HepG2 (cell line): ENCODE measurements around the gene LTB4R2. TPM values are rescaled to one million over a fixed set of nuclear protein-coding genes. Genes with fewer than 3 reads are reported as not detected.

Experiments used
- AGO1 ChIP-seq: fragments of 200-400 bp; formaldehyde crosslinking; IDR thresholded peaks from 2 replicates; pipeline ENCODE4 v1.6.1; 2017; ENCODE audit warnings: mild to moderate bottlenecking, low read depth, low read length, moderate library complexity; ENCODE audit not compliant: poor library complexity, severe bottlenecking
- ATF7 ChIP-seq, 2 experiments: fragments of 450-650 bp in 1 of 2; sonication (generic) in 1 of 2; formaldehyde crosslinking in 1 of 2; IDR thresholded peaks; 2 replicates each; pipeline versions ENCODE4 v1.4.0 to v1.6.1; 2016 to 2020; ENCODE audit warnings: antibody characterized with exemption in 1 of 2, mild to moderate bottlenecking in 1 of 2, missing genetic modification reagents in 1 of 2
- BRD4 ChIP-seq: sonication (generic); formaldehyde crosslinking; IDR thresholded peaks from 2 replicates; pipeline ENCODE4 v1.4.0; 2020; ENCODE audit warnings: missing genetic modification reagents
- ELF3 ChIP-seq: IDR thresholded peaks from 2 replicates; pipeline ENCODE4 v1.6.1; 2016; ENCODE audit warnings: missing genetic modification reagents, missing compliant biosample characterization
- MAF1 ChIP-seq: sonication (generic); formaldehyde crosslinking; IDR thresholded peaks from 2 replicates; pipeline ENCODE4 v1.5.0; 2020; ENCODE audit warnings: missing genetic modification reagents, borderline replicate concordance
- PPARG ChIP-seq: conservative IDR thresholded peaks from 2 replicates; pipeline ENCODE4 v1.6.1; 2016; ENCODE audit warnings: missing biosample characterization, missing genetic modification reagents
- SAFB2 ChIP-seq: sonication (generic); formaldehyde crosslinking; IDR thresholded peaks from 2 replicates; pipeline ENCODE4 v1.5.1; 2020; ENCODE audit warnings: missing genetic modification reagents, low read depth, mild to moderate bottlenecking, borderline replicate concordance
- SNAPC2 ChIP-seq: sonication (generic); formaldehyde crosslinking; IDR thresholded peaks from 2 replicates; pipeline ENCODE4 v1.8.1; 2022; ENCODE audit warnings: mild to moderate bottlenecking, missing genetic modification reagents
- SPEN ChIP-seq: sonication (generic); formaldehyde crosslinking; IDR thresholded peaks from 2 replicates; pipeline ENCODE4 v1.5.1; 2020; ENCODE audit warnings: low read depth, mild to moderate bottlenecking, missing genetic modification reagents
- TOPORS ChIP-seq: sonication (generic); formaldehyde crosslinking; IDR thresholded peaks from 2 replicates; pipeline ENCODE4 v1.8.0; 2023; ENCODE audit warnings: mild to moderate bottlenecking, missing genetic modification reagents
- ZBTB38 ChIP-seq: sonication (generic); formaldehyde crosslinking; IDR thresholded peaks from 2 replicates; pipeline ENCODE4 v1.5.1; 2020; ENCODE audit warnings: mild to moderate bottlenecking, missing genetic modification reagents
- ZFY ChIP-seq: sonication (generic); formaldehyde crosslinking; IDR thresholded peaks from 2 replicates; pipeline ENCODE4 v1.4.0; 2020; ENCODE audit warnings: missing genetic modification reagents
- polyA plus RNA-seq, 8 experiments: library from polyadenylated mRNA; depleted of rRNA in 3 of 8; stranded (reverse) in 7 of 8; unstranded in 1 of 8; fragments of >200 nt; fragmentation: Illumina TruSeq in 4 of 8; extraction: Trizol in 4 of 8; gene quantifications; 2 replicates each; pipeline versions ENCODE4 v1.2.1 to v1.2.3, GENCODE V29; 2011 to 2016; ENCODE audit warnings: low read depth in 4 of 8, missing spikeins in 1 of 8, mixed read lengths in 1 of 8; ENCODE audit not compliant: insufficient read depth in 1 of 8
- total RNA-seq, 5 experiments: library from RNA; depleted of rRNA; stranded (reverse); fragments of >200 nt; fragmentation: Illumina TruSeq; extraction: Trizol; gene quantifications; 2 replicates each; pipeline ENCODE4 v1.2.3, GENCODE V29; 2016; ENCODE audit warnings: low read depth in 1 of 5
- TF ChIP-seq, protein P1 (sequence below): sonication (generic); formaldehyde crosslinking; IDR thresholded peaks from 2 replicates; pipeline ENCODE4 v1.4.0; 2020; ENCODE audit warnings: missing genetic modification reagents
- TF ChIP-seq, protein P2 (sequence below): sonication (generic); formaldehyde crosslinking; IDR thresholded peaks from 2 replicates; pipeline ENCODE4 v1.4.0; 2020; ENCODE audit warnings: missing genetic modification reagents
- TF ChIP-seq, protein P3 (sequence below): sonication (generic); formaldehyde crosslinking; IDR thresholded peaks from 2 replicates; pipeline ENCODE4 v1.5.0; 2020; ENCODE audit warnings: missing genetic modification reagents, mild to moderate bottlenecking, borderline replicate concordance
- TF ChIP-seq, protein P4 (sequence below): IDR thresholded peaks from 2 replicates; pipeline ENCODE4 v1.6.1; 2018; ENCODE audit warnings: missing genetic modification reagents
- TF ChIP-seq, protein P5 (sequence below): sonication (generic); formaldehyde crosslinking; IDR thresholded peaks from 2 replicates; pipeline ENCODE4 v1.4.0; 2020; ENCODE audit warnings: mild to moderate bottlenecking, missing genetic modification reagents

Gene LTB4R2
- total and polyA plus RNA-seq, 2 of the 13 experiments (the other 11 are each of a cell fraction or from before 2014, with no cell fraction given), result 3.9 to 6.9 TPM

DNA sequence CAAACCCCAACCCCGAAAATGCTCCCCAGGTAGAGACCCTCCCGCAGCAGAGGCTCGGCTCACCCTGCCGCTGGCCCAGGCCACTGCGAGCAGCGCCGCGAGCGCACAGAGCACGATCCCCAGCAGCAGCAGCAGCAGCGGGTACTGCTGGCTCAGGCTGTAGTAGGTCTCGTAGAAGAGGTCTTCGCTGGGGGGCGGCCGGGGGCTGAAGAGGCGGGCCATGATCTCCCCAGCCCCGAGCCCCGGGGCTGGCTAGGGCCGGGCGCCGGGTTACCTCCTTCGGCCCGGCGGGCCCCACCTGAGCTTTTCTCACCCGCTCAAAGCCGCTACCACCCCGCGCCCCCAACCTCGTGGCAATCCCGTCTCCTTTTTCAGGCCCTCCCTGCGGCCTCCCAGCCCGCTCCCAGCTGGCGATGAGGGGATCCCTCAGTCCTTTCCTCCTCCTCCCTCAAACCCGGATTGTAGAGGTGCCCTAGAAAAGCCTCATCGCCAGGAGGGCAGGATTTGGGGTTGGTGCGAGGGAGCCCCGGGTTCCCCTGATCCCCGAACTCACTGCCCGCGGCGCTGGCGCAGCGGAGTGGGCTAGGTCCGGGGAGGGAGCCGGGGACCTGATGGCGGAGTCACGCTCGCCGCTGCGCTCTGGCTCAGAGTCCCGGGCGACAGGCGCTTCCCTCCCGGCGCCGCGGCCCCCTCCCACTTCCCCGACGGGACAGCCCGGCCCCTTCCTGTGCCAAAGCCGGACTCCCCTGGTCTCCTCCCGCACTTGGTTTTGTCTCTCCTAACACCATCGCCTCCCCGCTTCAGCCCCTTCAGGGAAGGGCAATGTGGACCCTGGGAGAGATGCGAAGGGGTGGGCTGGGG lies 24.7 kb downstream of the LTB4R2 start, which contains the start of gene ADCY4 (continued):
- TF ChIP-seq ELF3 (CRISPR knock-in tag) (no peak), ATF7 (IDR thresholded peaks at IDR 0.05) (no peak), ATF7 (CRISPR knock-in tag; IDR thresholded peaks at IDR 0.05) (0 out of 2 replicates have a peak, but pooled peaks have one; percentile 7), ZBTB38 (CRISPR knock-in tag) (no peak), ZFY (CRISPR knock-in tag) (no peak), BRD4 (CRISPR knock-in tag) (peak; percentile 40; the same call in 1 of the 2 replicates), TOPORS (CRISPR knock-in tag) (no peak), SAFB2 (peak; percentile 59; the same call in 1 of the 2 replicates), SPEN (CRISPR knock-in tag) (no peak), PPARG (no peak), AGO1 (peak; percentile 11), SNAPC2 (no peak), MAF1 (CRISPR knock-in tag) (no peak)
- TF ChIP-seq, protein P1, sequence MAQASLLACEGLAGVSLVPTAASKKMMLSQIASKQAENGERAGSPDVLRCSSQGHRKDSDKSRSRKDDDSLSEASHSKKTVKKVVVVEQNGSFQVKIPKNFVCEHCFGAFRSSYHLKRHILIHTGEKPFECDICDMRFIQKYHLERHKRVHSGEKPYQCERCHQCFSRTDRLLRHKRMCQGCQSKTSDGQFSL (CRISPR knock-in tag), result no peak
- TF ChIP-seq, protein P2, sequence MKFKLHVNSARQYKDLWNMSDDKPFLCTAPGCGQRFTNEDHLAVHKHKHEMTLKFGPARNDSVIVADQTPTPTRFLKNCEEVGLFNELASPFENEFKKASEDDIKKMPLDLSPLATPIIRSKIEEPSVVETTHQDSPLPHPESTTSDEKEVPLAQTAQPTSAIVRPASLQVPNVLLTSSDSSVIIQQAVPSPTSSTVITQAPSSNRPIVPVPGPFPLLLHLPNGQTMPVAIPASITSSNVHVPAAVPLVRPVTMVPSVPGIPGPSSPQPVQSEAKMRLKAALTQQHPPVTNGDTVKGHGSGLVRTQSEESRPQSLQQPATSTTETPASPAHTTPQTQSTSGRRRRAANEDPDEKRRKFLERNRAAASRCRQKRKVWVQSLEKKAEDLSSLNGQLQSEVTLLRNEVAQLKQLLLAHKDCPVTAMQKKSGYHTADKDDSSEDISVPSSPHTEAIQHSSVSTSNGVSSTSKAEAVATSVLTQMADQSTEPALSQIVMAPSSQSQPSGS, result no peak
- TF ChIP-seq, protein P3, sequence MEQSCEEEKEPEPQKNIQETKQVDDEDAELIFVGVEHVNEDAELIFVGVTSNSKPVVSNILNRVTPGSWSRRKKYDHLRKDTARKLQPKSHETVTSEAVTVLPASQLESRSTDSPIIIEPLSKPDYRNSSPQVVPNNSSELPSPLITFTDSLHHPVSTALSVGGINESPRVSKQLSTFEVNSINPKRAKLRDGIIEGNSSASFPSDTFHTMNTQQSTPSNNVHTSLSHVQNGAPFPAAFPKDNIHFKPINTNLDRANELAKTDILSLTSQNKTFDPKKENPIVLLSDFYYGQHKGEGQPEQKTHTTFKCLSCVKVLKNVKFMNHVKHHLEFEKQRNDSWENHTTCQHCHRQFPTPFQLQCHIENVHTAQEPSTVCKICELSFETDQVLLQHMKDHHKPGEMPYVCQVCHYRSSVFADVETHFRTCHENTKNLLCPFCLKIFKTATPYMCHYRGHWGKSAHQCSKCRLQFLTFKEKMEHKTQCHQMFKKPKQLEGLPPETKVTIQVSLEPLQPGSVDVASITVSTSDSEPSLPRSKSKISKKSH (CRISPR knock-in tag), result peak; percentile 6; the same call in 1 of the 2 replicates
- TF ChIP-seq, protein P4, sequence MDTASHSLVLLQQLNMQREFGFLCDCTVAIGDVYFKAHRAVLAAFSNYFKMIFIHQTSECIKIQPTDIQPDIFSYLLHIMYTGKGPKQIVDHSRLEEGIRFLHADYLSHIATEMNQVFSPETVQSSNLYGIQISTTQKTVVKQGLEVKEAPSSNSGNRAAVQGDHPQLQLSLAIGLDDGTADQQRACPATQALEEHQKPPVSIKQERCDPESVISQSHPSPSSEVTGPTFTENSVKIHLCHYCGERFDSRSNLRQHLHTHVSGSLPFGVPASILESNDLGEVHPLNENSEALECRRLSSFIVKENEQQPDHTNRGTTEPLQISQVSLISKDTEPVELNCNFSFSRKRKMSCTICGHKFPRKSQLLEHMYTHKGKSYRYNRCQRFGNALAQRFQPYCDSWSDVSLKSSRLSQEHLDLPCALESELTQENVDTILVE (CRISPR knock-in tag), result no peak
- TF ChIP-seq, protein P5, sequence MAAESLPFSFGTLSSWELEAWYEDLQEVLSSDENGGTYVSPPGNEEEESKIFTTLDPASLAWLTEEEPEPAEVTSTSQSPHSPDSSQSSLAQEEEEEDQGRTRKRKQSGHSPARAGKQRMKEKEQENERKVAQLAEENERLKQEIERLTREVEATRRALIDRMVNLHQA (CRISPR knock-in tag), result no peak
- TF ChIP-seq, all 625 proteins: peak for 23
